NCI-H2227 treated with DMSO at 0.1 percent for 48 hours (cell line): ENCODE data around the gene FCN2.

Experiments
- DNase-seq: peaks from one replicate; lab custom pipeline; 2025; lab: John Stamatoyannopoulos, UW

Gene FCN2

DNA sequence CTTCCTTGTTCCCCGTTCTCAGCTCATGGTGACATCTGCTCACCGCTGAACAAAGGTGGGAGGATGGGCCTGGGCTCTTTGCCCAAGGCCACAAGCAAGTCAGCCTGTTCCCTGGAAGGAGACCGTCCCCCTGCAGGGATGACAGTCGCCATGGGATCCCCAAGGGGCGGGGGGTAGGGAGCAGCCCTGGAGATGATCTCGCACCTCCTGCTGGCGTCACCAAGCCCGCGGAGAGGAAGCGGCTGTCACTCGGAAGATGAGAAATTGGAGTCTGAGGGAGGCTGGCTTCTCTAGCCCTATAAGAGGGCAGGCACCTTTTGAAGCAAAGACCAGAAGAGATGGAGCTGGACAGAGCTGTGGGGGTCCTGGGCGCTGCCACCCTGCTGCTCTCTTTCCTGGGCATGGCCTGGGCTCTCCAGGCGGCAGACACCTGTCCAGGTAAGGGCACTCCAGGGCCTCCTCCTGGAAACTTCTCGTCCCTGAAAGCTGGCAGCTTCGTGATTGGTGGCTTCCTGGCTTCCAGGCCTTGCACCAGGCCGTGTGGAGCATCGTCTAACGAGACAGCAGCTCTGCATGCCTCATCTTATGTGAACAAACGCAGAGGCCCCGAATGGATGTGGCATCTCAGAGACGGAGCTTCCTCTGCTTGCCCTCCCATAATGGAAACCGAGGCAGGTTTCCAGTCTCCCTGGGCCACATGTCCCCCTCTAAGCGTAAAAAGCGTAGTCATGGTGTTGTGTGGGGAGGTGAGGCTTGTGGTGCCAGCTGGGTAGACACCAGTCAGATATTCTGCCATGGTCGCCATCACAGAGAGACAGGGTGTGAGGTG is at the start of gene FCN2:
Gene FCN2, plus strand, starts transcription at position 327 of the 829 bp plus-strand sequence. Its CDS starts 12 bp downstream, at position 339.
- no peak for DNase-seq

DNA sequence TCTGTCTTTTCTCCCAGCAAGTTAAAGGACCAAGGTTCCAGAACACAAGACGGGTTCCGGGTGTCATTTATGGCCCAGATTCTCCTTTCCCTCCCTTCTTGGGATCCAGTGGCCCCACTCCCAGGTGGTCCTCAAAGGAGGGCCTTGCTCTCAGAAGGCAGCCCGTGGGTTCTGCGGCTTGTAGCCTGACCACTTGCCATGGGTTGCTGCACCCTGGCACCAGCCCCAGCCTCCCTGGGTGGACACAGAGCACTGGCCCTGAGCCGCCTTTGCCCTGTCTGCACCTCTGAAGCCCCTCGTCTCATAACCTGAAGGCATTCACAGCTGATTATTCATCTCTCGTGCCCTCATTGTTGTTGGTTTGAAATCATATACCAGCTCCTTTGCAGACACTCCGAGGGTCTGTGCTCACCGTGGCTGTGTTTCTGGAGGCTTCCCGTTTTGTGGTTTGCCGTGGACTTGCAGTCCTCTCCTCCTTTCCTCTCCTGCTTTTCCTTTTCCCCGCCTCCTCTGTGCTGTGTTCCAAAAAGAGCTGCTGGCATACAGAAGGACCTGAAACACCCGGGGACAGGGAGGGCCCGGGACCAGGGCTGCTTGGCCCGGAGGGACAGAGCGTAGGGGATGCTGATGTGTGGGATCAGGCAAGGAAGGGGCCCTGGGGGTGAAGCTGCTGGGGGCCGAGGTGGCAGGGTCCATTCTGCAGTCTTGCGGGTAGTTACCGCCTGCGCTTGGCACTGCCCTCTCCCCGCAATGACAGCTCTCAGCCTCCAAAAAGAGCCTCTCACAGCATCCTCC is 49.5 kb upstream of the FCN2 start:
- no peak for DNase-seq

DNA sequence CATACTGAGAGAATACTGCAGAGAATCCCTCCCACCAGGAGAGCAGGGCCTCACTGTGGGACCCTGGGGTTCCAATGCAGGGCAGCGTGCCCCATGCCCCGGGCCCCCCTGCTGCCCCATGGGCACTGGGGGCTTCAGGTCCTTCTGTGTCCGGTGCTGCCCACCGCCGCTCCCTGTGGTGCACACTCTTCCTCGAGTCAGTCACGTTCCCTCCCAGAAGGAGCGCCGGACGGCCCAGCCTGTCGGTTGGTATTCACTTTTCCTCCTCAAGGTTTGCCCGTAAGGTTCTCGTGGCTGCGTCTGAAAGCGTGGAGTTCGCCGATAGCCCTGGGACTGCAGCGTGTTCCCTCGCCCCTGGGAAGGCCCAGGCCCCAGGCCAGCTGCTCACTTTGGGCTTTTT is 48.1 kb upstream of the FCN2 start:
- DNase-seq: no peak

DNA sequence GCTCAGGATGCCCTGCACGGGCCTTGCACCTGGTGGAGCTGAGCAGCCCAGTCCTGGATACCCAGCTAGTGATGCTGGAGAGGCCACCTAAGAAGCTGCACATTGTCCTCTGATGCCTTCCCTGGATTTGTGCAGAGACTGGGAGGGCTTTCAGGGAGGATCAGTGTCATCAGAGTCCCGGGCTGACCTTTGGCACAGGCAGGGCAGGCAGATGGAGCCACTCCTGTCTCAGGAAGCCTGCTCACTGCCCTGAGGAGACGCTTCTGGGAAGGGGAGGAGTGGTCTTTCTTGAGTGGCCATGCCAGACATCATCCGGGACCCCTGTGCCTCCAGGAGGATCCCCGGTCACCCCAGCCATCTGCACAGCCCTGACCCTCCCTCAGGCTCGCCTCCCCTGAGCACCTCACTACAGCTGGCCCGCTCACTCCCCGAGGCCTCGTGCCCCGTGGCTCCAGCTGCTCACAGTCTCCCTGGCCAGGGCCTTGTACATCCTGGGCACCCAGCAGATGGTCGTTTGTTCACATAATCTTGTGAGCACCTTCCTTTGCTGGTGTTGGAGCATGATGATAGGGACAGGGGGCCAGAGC is 47.2 kb upstream of the FCN2 start:
- DNase-seq: no peak

- no peak for DNase-seq
These were observed 46.2 kb upstream of the FCN2 start for GRCh38 chr9:134834217-134834956.

DNA sequence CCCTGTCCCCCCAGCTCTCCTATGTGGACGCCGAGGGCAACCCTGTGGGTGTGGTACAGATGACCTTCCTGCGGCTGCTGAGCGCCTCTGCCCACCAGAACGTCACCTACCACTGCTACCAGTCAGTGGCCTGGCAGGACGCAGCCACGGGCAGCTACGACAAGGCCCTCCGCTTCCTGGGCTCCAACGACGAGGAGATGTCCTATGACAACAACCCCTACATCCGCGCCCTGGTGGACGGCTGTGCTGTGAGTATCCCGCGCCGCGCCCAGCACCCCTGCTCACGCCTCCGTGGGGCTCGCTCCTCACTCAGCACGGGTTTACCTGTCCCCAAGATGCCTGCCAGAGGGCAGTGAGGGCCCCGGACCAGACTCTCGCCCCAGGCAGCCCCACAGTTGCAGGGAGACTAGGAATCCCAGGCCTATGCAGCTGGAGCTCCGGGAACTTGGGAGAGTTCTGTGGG is 45.6 kb upstream of the FCN2 start:
- DNase-seq: no peak

DNA sequence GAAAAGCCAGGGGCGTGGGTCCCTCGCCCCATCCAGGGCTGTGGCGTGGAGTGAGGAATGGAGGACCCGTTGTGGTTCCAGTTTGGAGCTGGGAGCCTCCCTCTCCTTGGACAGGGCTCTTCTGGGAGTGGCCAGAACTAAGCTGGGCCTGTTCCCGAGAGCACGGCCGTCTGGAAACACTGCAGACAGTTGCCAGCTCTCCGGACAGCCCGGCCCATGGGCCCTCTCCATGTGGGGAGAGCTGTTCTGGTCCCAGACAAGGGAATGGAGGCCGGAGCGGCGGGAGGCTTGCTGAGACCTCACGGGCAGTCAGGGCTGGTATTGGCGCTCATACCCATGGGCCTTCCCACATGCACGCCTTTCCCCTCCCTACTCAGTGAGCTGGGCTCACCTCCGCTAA is 45.2 kb upstream of the FCN2 start:
- no peak for DNase-seq

- no peak for DNase-seq
These were observed 44.6 kb upstream of the FCN2 start for GRCh38 chr9:134835987-134836386.

- DNase-seq: no peak
These were observed 44.1 kb upstream of the FCN2 start for GRCh38 chr9:134836406-134836970.

DNA sequence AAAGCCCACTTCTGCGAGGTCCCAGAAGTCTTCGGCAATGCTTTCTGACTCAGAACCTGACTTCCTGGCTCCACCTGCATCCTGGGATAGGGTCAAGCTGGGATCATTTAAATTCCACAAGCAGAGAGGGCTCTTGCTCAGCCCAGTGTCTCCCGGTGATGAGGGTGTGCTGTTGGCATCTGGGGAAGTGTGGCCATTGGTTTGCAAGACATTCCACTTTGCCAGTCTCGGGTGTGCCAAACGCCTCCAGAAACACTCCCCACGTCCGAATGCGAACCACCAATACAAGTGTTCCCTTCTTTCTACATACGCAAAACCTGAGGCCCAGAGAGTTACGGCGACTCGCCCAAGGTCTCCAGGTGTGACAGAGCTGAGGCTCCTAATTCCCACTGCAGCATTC is 43.1 kb upstream of the FCN2 start:
- no peak for DNase-seq

- DNase-seq: no peak
These were observed 41.8 kb upstream of the FCN2 start for GRCh38 chr9:134838651-134839454.

DNA sequence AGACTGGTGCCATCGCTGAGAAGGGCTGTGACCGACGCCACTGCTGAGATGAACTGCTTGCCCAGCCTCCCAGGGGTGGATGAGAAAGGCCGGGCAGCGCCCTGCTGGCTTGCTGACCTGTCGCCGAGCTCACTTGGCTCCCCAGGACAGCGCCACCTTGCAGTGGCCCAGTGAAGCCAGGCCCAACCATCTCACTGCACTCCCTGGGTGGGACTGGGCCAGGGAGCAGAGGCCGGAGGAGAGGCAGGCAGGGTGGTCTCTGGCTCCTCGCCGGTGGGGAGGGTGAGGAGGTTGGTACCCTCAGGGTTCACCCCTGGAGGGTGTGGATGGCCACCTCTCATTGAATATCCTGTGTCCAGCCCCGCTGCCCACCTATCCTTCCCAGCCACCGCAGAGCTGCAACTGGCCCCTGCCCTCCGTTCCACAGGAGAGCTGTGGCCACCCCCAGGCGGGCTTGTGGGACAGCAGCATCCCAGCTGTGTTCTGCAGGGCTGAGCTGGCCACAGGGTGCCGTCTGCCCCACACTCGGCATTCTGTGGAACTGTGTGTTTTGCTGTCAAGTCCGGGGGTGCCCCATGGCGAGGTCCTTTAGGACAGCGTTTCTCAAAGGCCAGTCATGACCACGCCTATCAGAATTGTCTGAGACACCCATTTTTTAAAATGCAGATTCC is 41.0 kb upstream of the FCN2 start:
- no peak for DNase-seq

- no peak for DNase-seq
These were observed 40.1 kb upstream of the FCN2 start for GRCh38 chr9:134840511-134840910.

GRCh38 chr9:134841180-134841904 is 39.3 kb upstream of the FCN2 start:
- DNase-seq: no peak

GRCh38 chr9:134842321-134842720 is 38.3 kb upstream of the FCN2 start:
- DNase-seq: no peak

DNA sequence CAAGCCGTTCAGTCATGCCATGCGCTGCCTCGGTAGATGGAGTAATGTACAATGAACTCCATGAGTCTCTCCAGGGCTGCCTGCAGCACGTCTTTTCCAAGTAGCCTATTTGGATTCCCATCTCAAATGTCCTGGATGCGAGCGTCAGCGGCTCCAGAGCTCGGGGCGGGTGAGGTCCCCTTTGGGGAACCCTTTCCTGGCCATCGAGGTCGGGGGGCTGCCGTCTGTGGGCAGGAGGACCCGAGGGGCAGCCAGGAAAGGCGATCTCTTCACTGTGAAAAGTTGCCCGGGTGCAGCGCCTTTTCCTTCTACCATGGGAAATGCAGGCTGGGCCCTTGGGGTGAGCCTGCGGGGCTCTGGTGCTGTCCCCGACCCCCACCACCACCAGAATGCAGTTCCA is 36.9 kb upstream of the FCN2 start:
- no peak for DNase-seq

DNA sequence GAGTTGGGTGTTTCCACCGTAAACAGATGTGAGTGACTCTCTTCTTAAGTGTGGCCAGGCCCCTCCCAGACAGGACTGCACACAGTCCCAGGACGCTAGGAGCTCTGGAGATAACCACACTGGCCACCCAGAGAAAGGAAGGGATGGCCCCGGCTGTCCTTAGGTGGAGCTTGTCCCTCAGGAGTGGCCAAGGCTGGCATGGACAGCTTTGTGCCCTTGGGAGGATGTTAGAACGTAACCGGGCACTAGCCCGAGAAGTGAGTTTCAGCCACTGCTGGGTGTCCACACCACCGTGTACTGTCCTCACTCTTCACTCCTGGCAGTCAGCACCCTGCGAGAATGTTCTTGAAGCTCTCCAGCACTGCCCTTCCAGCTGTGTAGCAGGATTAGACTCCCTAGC is 35.8 kb upstream of the FCN2 start:
- DNase-seq: no peak

GRCh38 chr9:134846187-134846586 is 34.4 kb upstream of the FCN2 start:
- no peak for DNase-seq

- no peak for DNase-seq
These were observed 33.9 kb upstream of the FCN2 start for GRCh38 chr9:134846699-134847098.

GRCh38 chr9:134847138-134847537 is 33.5 kb upstream of the FCN2 start:
- no peak for DNase-seq
